Neural cell (in vitro differentiated cells): Measurements from ENCODE around the gene USP34.

ENCODE experiments used
- CTCF ChIP-seq: fragments of 450-650 bp; IDR thresholded peaks from 2 replicates; pipeline ENCODE4 v1.5.1; 2014; ENCODE audit warnings: antibody characterized with exemption, mild to moderate bottlenecking, moderate library complexity; ENCODE audit not compliant: poor library complexity, severe bottlenecking
- EP300 ChIP-seq: fragments of 450-650 bp; conservative IDR thresholded peaks from 2 replicates; pipeline ENCODE4 v1.6.1; 2014; ENCODE audit warnings: antibody characterized with exemption, mild to moderate bottlenecking, moderate library complexity; ENCODE audit not compliant: poor library complexity, severe bottlenecking
- EZH2 ChIP-seq: fragments of 200-600, 300-800 bp; shearing (Covaris generic), sonication (generic); IDR thresholded peaks from 2 replicates; pipeline ENCODE4 v1.6.1; 2014; ENCODE audit warnings: antibody characterized with exemption, low read length, borderline replicate concordance, mild to moderate bottlenecking; ENCODE audit not compliant: insufficient read depth, poor library complexity, severe bottlenecking
- MXI1 ChIP-seq: fragments of 450-650 bp; conservative IDR thresholded peaks from 2 replicates; pipeline ENCODE4 v1.6.1; 2014; ENCODE audit warnings: antibody characterized with exemption, mild to moderate bottlenecking; ENCODE audit not compliant: poor library complexity, severe bottlenecking
- POLR2AphosphoS5 ChIP-seq: IDR thresholded peaks from 2 replicates; pipeline ENCODE4 v1.6.1; 2012
- SMC3 ChIP-seq: fragments of 450-650 bp; conservative IDR thresholded peaks from 2 replicates; pipeline ENCODE4 v1.6.1; 2014; ENCODE audit warnings: antibody characterized with exemption, mild to moderate bottlenecking, moderate library complexity; ENCODE audit not compliant: poor library complexity
- TF ChIP-seq, protein P1 (sequence below): IDR thresholded peaks from 2 replicates; pipeline ENCODE4 v1.6.1; 2012; ENCODE audit warnings: borderline replicate concordance

DNA sequence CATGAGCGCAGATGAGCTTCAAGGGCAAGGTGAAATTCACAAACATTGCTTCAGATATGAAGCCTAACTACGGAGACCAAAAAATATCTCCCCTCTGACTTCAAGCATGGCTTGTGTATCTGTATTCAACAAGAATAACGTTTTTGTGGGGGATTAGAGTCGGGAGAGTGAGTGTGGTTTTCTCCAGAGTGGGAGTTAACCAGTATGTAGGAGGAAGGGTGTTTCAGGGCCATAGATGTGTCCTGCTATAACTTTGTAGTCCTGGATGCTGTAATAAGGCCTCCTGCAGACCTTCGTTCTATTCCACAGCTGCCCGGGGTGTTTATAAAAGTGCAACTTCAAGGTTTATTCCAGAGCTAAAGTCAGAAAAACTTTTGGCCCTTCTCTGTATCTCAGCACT is 321.8 kb downstream of the USP34 start:
- TF ChIP-seq SMC3 (no peak), CTCF (no peak), MXI1 (no peak), EZH2 (no peak), EP300 (no peak), POLR2AphosphoS5 (no peak)
- TF ChIP-seq, protein P1, sequence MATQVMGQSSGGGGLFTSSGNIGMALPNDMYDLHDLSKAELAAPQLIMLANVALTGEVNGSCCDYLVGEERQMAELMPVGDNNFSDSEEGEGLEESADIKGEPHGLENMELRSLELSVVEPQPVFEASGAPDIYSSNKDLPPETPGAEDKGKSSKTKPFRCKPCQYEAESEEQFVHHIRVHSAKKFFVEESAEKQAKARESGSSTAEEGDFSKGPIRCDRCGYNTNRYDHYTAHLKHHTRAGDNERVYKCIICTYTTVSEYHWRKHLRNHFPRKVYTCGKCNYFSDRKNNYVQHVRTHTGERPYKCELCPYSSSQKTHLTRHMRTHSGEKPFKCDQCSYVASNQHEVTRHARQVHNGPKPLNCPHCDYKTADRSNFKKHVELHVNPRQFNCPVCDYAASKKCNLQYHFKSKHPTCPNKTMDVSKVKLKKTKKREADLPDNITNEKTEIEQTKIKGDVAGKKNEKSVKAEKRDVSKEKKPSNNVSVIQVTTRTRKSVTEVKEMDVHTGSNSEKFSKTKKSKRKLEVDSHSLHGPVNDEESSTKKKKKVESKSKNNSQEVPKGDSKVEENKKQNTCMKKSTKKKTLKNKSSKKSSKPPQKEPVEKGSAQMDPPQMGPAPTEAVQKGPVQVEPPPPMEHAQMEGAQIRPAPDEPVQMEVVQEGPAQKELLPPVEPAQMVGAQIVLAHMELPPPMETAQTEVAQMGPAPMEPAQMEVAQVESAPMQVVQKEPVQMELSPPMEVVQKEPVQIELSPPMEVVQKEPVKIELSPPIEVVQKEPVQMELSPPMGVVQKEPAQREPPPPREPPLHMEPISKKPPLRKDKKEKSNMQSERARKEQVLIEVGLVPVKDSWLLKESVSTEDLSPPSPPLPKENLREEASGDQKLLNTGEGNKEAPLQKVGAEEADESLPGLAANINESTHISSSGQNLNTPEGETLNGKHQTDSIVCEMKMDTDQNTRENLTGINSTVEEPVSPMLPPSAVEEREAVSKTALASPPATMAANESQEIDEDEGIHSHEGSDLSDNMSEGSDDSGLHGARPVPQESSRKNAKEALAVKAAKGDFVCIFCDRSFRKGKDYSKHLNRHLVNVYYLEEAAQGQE: no peak
